ENCODE measurements around the gene APOB. TPM values are rescaled to one million over a fixed set of nuclear protein-coding genes. Genes with fewer than 3 reads are reported as not detected.

APOB gene
- total and polyA plus RNA-seq, 2 of the 13 experiments (the other 11 are each of a cell fraction or from before 2014, with no cell fraction given): 1,569 to 2,515 TPM

DNA sequence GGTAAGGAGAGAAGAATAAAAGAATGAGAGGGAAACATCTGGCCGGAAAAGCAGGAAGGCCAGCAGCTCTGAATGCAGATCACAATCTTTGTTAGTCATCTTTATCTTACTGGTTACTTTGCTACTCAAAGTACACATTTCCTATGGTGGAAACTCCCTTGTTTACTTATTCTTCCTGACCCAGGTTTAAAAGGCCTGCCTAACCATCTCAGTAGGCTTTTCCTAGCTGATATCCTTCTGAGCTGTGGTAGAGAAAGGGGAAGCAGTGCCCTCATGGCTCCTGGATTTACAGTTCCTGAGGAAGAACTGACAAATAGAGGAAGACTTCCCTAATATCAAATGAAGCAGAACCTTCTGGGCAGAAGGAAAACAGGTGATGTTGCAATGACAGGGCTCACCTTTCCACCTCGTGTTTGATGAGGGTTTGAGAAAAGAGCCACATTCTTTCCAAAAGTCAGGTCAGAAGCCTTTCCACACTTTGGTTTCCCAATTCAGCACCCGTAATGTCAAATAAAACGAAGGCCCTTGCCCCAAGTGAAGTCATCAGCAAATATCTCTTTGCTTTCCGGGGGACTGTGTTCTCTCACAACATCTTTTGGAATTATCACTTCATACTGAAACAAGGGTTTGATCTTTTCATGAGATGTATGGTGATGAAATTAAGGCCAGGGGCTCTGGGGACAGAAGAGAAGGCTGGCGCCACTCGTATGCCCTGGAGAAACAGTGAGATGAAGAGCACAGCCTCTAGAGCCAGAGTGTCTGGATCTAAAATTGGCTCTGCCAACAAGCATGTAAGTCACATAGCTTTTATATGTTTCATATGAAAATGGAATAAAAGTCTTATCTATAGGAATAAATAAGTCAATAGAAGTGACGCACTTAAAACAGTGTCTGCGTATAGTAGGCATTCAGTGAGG lies 26.7 kb upstream of the APOB start (continued):
- TF ChIP-seq SMARCC2 (IDR thresholded peaks at IDR 0.05) (peak; percentile 17; the same call in 1 of the 2 replicates), ZKSCAN1 (IDR thresholded peaks at IDR 0.05; ENCODE audit: low read length) (no peak), TRIM24 (CRISPR knock-in tag; IDR thresholded peaks at IDR 0.05) (no peak), NFKB2 (CRISPR knock-in tag; IDR thresholded peaks at IDR 0.05; ENCODE audit: borderline replicate concordance) (no peak; the same call in 1 of the 2 replicates), PRMT3 (CRISPR knock-in tag; IDR thresholded peaks at IDR 0.05; ENCODE audit: borderline replicate concordance, low read depth) (no peak), SP2 (CRISPR knock-in tag; IDR thresholded peaks at IDR 0.05) (no peak), FOXM1 (CRISPR knock-in tag; IDR thresholded peaks at IDR 0.05) (no peak), GPBP1L1 (CRISPR knock-in tag; IDR thresholded peaks at IDR 0.05) (no peak), SRY (CRISPR knock-in tag; IDR thresholded peaks at IDR 0.05) (no peak; the same call in 1 of the 2 replicates), DRAP1 (CRISPR knock-in tag; IDR thresholded peaks at IDR 0.05) (peak; percentile 99), ZNF598 (CRISPR knock-in tag; IDR thresholded peaks at IDR 0.05; ENCODE audit: borderline replicate concordance) (no peak), ZNF225 (CRISPR knock-in tag; IDR thresholded peaks at IDR 0.05) (no peak), KDM1A (CRISPR knock-in tag; IDR thresholded peaks at IDR 0.05) (peak; percentile 60), ZNF782 (CRISPR knock-in tag; IDR thresholded peaks at IDR 0.05; ENCODE audit: borderline replicate concordance) (peak; percentile 37; the same call in 1 of the 2 replicates), NFAT5 (CRISPR knock-in tag; IDR thresholded peaks at IDR 0.05) (0 out of 2 replicates have a peak, but pooled peaks have one; percentile 64), HES4 (CRISPR knock-in tag; IDR thresholded peaks at IDR 0.05; ENCODE audit: borderline replicate concordance) (no peak), FUBP1 (CRISPR knock-in tag; IDR thresholded peaks at IDR 0.05; ENCODE audit: borderline replicate concordance) (no peak), SRSF9 (IDR thresholded peaks at IDR 0.05; ENCODE audit: borderline replicate concordance, insufficient read depth, low read depth, low read length, poor library complexity, severe bottlenecking) (no peak)
- TF ChIP-seq, protein P1, sequence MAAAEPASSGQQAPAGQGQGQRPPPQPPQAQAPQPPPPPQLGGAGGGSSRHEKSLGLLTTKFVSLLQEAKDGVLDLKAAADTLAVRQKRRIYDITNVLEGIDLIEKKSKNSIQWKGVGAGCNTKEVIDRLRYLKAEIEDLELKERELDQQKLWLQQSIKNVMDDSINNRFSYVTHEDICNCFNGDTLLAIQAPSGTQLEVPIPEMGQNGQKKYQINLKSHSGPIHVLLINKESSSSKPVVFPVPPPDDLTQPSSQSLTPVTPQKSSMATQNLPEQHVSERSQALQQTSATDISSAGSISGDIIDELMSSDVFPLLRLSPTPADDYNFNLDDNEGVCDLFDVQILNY (CRISPR knock-in tag; conservative IDR thresholded peaks at IDR 0.05): no peak

All from HepG2 (cell line).